ENCODE results near the gene NECTIN4.
"Not testable (repeated sequence)": the region's sequence is repeated elsewhere in the genome, so short reads cannot be mapped to it uniquely, and the experiment has no call there.

NECTIN4 gene

DNA sequence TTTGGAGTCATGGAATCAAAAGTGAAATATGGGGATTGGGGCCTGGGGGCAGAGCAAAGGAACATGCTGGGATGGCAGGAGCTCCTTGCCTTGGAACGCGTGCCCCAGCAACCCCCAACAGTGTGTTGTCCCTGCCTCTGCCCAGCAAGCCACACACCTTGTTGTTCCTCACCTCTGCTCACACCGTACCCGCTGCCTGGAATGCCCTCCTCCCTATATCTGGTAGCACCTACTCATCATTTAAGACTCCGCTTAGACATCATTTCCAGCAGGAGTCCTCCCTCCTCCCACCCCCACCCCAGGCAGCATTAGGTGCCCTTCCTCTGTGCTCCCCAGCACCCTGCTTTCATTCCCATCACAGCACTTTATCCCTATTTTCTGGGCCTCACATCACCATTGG is 7.8 kb downstream of the NECTIN4 start:
- DNase-seq, result no peak

GRCh38 chr1:161080441-161081405 is 8.6 kb downstream of the NECTIN4 start:
- DNase-seq, result no peak

GRCh38 chr1:161079436-161080110 is 9.8 kb downstream of the NECTIN4 start:
- no peak for DNase-seq

GRCh38 chr1:161077426-161077825 is 11.9 kb downstream of the NECTIN4 start:
- DNase-seq, result no peak

GRCh38 chr1:161076410-161076809 is 12.9 kb downstream of the NECTIN4 start:
- no peak for DNase-seq

DNA sequence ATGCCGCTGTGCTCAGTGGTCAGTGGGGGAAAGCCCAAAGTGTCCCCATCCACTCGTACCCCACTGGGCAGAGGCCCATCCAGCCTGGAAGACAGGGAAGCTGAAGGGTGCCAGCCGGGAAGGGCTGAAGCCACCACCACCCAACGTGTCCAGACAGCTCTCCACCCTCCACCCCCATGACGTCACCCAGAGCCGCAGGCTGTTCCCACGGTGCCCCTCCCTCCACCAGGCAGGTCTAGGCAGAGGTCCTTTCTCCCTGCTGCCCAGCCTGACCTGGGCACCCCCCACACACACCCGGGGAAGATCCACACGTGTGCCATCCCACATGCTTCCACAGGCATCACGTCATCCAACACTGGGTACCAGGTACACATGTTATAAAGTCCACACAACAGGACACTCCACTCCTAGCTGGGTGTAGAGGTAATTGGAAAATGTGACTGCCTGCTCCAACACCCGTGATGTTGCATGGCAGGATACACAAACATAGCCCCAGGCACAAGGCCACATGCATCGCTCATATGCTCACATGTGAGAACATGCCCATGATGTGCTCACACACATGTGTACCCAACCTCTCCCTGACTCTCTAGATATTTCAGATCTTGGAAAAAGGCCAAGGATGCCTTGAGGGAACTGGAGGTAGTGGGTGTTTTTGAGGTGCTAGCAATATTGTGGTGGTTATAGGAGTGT is 14.5 kb downstream of the NECTIN4 start:
- DNase-seq, result no peak

DNA sequence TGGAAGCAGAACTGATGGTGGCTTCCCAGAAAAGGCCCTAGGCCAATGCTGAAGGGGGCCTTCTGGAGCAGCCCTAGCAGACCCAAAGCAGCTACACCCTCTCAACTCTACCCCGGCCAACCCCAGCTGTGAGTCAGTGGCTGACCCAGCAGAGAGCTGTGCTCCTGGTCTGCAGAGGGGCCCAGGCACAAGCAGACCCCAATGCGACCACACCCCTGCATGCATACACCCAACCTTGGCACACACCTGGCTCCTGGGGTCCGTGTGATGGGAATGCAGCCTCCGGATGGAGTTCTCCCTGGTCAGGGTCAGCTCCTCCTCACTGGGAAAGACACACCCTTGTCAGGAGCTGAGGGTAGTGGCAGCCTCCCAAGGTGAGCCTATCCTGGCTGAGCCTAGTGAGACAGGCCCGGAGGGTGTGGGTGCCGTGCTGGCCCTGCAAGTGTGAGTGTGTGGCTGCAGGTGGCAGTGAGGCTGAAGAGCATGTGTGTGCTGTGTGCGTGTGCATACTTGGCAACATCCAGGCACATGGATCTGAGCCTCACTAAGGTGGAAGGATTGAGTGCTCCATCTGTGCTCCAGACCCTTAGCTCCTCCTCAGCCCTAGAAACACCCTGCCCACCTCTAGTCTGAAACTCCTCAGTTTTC is 15.8 kb downstream of the NECTIN4 start:
- DNase-seq, result no peak

DNA sequence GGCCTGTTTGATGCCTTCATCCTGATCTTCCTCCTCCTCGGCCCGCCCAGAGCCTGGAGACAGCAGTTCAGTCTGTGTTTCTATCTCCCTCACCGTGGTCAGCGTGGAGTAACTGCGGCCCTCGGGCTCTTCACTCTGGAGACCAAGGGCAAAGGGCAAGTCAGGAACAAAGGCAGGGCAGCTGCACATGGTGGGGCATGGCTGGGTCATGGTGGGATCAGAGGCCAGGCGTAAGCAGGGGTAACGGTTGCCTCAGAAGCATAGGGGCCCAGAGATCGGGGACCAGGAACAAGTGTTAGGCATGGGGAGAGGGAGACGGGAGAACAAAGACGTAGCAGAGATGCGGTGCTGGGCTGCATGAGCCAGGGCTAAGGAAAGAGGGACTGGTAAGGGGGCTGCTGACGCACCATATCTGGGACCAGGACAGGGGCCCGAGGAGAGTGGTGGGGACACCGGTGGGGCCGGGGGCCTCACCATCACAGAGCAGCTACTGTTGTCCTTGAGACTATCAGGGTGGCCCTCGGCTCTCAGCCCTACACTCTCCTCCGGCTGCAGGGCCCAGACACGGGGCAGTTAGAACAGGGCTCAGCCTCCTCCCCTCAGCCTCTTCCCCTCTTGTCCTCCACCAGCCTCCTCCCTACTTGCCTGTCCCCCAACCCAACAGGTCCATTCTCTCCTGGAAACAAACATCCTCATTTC is 16.5 kb downstream of the NECTIN4 start:
- no peak for DNase-seq

DNA sequence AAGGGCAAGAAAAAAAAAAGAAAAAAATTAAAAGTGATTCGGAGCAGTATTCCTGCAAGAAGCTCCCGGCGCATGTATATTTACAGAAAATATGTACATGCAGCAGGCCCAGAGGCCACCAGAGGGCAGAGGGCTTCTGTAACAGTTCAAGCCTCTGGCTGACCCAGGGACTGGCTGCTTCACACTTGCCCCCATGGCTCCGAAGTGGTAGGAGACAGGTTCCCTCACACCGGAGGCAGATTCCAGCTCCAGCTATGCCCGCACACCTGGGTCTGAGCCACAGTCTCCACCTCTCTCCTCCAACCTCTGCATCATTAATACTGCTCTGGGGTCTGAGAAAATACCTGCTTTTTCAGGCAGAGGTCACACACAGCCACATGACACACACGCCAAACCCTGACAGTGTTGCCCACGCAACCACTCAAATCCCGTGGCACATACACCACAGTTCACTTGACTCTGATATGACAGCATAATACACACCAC is 17.4 kb downstream of the NECTIN4 start:
- DNase-seq, result peak; percentile 86

GRCh38 chr1:161070761-161071160 is 18.6 kb downstream of the NECTIN4 start:
- no peak for DNase-seq

GRCh38 chr1:161069731-161070270 is 19.6 kb downstream of the NECTIN4 start, which contains the start of gene ARHGAP30:
TSS of gene ARHGAP30 (minus strand) at chr1:161069891. CDS start at chr1:161069624, 267 bp downstream.
- peak; percentile 89 for DNase-seq

DNA sequence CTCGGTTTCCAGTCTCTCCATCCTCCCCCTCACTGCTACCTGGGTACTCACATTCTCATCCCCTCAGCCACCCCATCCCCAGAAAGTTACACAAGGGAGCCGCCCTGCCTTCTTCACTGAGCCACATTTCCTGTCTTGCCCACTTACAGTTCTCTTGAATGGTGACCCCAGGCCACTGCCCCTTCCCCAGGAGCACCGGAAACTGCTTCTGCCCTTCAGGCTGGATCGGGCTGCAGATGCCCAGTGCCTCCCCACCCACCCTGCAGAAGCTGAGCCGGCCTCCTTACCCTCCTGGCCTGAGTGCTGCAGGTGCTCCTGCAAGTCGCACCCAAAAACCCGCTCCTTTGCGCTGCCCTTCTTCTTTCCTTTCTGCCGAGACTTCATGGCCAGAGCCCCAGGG is 20.1 kb downstream of the NECTIN4 start:
- no peak for DNase-seq

- peak; percentile 90 for DNase-seq
These were observed 20.8 kb downstream of the NECTIN4 start for GRCh38 chr1:161068306-161069234.

DNA sequence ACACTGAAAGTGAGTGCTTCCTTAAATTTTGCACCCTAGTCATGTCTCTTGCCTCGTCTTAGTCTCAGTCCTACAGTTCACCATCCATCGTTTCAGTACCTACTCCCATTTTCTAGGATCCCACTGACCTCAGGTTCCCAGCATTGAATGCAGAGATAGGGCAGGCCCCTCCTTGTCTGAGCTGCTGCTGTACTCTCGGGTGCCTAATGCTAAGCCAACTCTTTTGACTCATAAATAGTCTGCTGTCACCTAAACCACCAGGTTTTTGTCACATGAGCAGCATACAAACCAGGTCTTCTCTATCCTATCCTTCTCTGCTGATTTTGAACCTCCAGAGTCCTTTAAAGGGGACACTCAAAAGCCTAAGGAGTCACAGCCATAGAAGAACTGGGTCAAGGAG is 22.7 kb downstream of the NECTIN4 start:
- no peak for DNase-seq

DNA sequence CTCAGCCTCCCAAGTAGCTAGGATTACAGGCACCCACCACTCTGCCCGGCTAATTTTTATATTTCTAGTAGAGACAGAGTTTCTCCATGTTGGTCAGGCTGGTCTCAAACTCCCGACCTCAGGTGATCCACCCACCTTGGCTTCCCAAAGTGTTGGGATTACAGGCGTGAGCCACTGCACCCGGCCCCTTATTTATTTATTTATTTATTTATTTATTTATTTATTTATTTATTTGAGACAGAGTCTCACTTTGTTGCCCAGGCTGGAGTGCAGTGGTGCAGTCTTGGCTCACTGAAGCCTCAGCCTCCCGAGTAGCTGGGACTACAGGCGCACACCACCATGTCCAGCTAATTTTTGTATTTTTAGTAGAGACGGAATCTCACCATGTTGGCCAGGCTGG is 23.7 kb downstream of the NECTIN4 start:
- not testable (repeated sequence) for DNase-seq

- DNase-seq, result not testable (repeated sequence)
These were observed 25.4 kb downstream of the NECTIN4 start for GRCh38 chr1:161063936-161064335.

DNA sequence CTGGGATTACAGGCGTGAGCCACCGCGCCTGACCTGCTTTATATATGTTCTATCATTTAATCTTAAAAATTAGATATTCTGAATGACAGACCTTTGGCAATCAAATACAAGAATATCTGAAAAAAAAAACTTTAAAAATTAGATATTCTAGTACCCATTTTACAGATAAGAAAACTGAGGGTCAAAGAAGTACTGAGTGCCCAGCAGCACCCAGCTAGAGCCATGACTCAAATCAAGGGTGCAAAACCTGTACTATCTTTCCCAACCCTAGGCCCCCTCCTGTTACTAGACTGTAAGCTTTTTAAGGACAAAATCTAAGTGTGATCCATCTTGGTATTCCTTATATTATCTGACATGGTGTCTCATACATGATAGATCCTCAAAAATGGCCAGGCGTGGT is 27.9 kb downstream of the NECTIN4 start:
- DNase-seq, result no peak

GRCh38 chr1:161059293-161059692 is 30.1 kb downstream of the NECTIN4 start:
- DNase-seq, result no peak

- DNase-seq, result no peak
These were observed 34.6 kb downstream of the NECTIN4 start for GRCh38 chr1:161054805-161055204.

GRCh38 chr1:161054232-161054631 is 35.1 kb downstream of the NECTIN4 start:
- DNase-seq, result no peak

DNA sequence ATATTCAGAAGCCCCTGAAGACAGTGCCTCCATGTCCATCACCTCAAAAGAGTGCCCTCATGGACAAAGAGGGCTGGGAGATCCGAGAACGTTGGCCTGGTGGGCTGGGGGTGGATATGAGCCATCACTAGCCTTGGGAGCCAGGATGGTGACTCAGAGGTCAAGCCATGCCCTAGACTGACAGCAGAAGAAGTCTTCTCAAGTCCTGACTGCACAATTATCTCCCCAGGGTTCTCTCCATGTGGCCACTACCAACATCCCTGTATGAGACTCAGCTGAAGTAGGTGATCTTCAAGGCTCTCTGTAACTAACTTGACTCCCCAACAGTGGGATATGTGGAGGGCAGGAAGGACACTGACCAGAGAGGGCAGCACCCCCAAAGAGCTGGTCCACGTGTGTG is 36.5 kb downstream of the NECTIN4 start:
- DNase-seq, result no peak

All from hematopoietic multipotent progenitor cell treated with erythropoietin and hydrocortisone succinate and interleukin-3 and kit ligand, for 6 days (in vitro differentiated cells).